Muscle of leg (tissue), 11 donors: ENCODE results near the gene DMD. TPM values are rescaled to one million over a fixed set of nuclear protein-coding genes. Genes with fewer than 3 reads are reported as not detected.

Source experiments
- DNase-seq: peaks from one replicate; pipeline ENCODE4 v3.0.0; 2013
- H3K27ac ChIP-seq: one replicate; pipeline ENCODE4 v1.5.1; 2013; ENCODE audit warnings: mild to moderate bottlenecking, low read length, control low read depth
- H3K27me3 ChIP-seq: one replicate; pipeline ENCODE4 v1.6.1; 2013; ENCODE audit warnings: low read length; ENCODE audit not compliant: control insufficient read depth, insufficient read depth
- H3K36me3 ChIP-seq: one replicate; pipeline ENCODE4 v1.6.1; 2013; ENCODE audit warnings: low read length; ENCODE audit not compliant: control insufficient read depth, insufficient read depth
- H3K4me1 ChIP-seq: one replicate; pipeline ENCODE4 v1.6.1; 2013; ENCODE audit warnings: low read length; ENCODE audit not compliant: control insufficient read depth, insufficient read depth
- H3K4me3 ChIP-seq: one replicate; pipeline ENCODE4 v1.5.1; 2013; ENCODE audit warnings: low read length, control low read depth
- H3K9me3 ChIP-seq: replicated peaks from 2 replicates; pipeline ENCODE4 v1.6.1; 2013; ENCODE audit warnings: low read depth, low read length; ENCODE audit not compliant: control insufficient read depth
- WGBS: methylation state at CpG from one replicate; pipeline ENCODE4 v1.1.5; 2013; ENCODE audit warnings: missing lambda C conversion rate; ENCODE audit not compliant: insufficient coverage; 5-methylcytosine and 5-hydroxymethylcytosine counted together
- polyA plus RNA-seq, 8 donors: library from polyadenylated mRNA; unstranded; fragments of 120-200 nt; gene quantifications; one replicate each; pipeline versions ENCODE4 v1.2.1 to v1.2.3, GENCODE V29; 2013; ENCODE audit warnings: inconsistent platforms in 1 of 8, low replicate concordance in 1 of 8; ENCODE audit not compliant: insufficient read length in 8 of 8, insufficient read depth in 1 of 8
- total RNA-seq: library from RNA; stranded (reverse); fragments of 120-200 nt; gene quantifications from one replicate; pipeline ENCODE4 v1.2.4, GENCODE V29; 2013

DMD gene
- total and polyA plus RNA-seq, 9 donors: 50.3 to 106 (median 68.9) TPM

GRCh38 chrX:31258166-31258565 lies 1953.2 kb downstream of the DMD start:
- 83% methylated on average over 1 of the region's 4 CpGs for WGBS
- no peak for DNase-seq
- H3K9me3 ChIP-seq: no peaks in the 10 kb centered on the region

GRCh38 chrX:31255310-31256033 lies 1955.9 kb downstream of the DMD start:
- Histone ChIP-seq H3K36me3 (no peaks in the 10 kb centered on the region), H3K27me3 (no peaks in the 10 kb centered on the region), H3K27ac (no peak overlapping the region), H3K9me3 (no peaks in the 10 kb centered on the region), H3K4me3 (no peak overlapping the region), H3K4me1 (no peaks in the 10 kb centered on the region)
- no peak for DNase-seq
- 75% methylated on average over 2 of the region's 9 CpGs for WGBS

More at GRCh38 chrX:31258166-31258565, 1953.2 kb downstream of the DMD start:
- H3K4me3 ChIP-seq: no peak overlapping the region
- no peaks in the 10 kb centered on the region for H3K4me1 ChIP-seq
- no peaks in the 10 kb centered on the region for H3K36me3 ChIP-seq
- no peaks in the 10 kb centered on the region for H3K27me3 ChIP-seq
- H3K27ac ChIP-seq: no peak overlapping the region

GRCh38 chrX:31252133-31252532 lies 1959.2 kb downstream of the DMD start:
- DNase-seq: no peak
- Histone ChIP-seq H3K9me3 (no peaks in the 10 kb centered on the region), H3K27me3 (no peaks in the 10 kb centered on the region), H3K36me3 (peaks cover 2% of the 10 kb centered on the region), H3K4me3 (no peak overlapping the region), H3K4me1 (no peaks in the 10 kb centered on the region), H3K27ac (no peak overlapping the region)
- no CpG with 5 or more reads among the region's 3 CpGs for WGBS

- H3K4me3 ChIP-seq: no peak overlapping the region
- peaks cover 2% of the 10 kb centered on the region for H3K36me3 ChIP-seq
- no peaks in the 10 kb centered on the region for H3K9me3 ChIP-seq
- no peak overlapping the region for H3K27ac ChIP-seq
- H3K27me3 ChIP-seq: no peaks in the 10 kb centered on the region
- no peaks in the 10 kb centered on the region for H3K4me1 ChIP-seq
- WGBS: no CpG with 5 or more reads among the region's 4 CpGs
- no peak for DNase-seq
These were observed 1960.0 kb downstream of the DMD start for GRCh38 chrX:31251336-31251735.

GRCh38 chrX:31245714-31246113 lies 1965.6 kb downstream of the DMD start:
- no CpG with 5 or more reads among the region's 4 CpGs for WGBS

GRCh38 chrX:31243804-31244203 lies 1967.5 kb downstream of the DMD start:
- H3K36me3 ChIP-seq: peaks cover 2% of the 10 kb centered on the region
- H3K9me3 ChIP-seq: no peaks in the 10 kb centered on the region
- DNase-seq: no peak
- H3K27me3 ChIP-seq: peaks cover 2% of the 10 kb centered on the region
- H3K27ac ChIP-seq: no peak overlapping the region
- no peaks in the 10 kb centered on the region for H3K4me1 ChIP-seq
- no peak overlapping the region for H3K4me3 ChIP-seq
- no CpG with 5 or more reads among the region's 3 CpGs for WGBS

More at GRCh38 chrX:31245714-31246113, 1965.6 kb downstream of the DMD start:
- H3K36me3 ChIP-seq: peaks cover 2% of the 10 kb centered on the region
- H3K27ac ChIP-seq: no peak overlapping the region
- no peaks in the 10 kb centered on the region for H3K9me3 ChIP-seq
- DNase-seq: no peak
- no peak overlapping the region for H3K4me3 ChIP-seq
- peaks cover 2% of the 10 kb centered on the region for H3K27me3 ChIP-seq
- H3K4me1 ChIP-seq: no peaks in the 10 kb centered on the region

- Histone ChIP-seq H3K4me1 (no peaks in the 10 kb centered on the region), H3K9me3 (no peaks in the 10 kb centered on the region), H3K36me3 (no peaks in the 10 kb centered on the region), H3K4me3 (no peak overlapping the region), H3K27ac (no peak overlapping the region), H3K27me3 (peaks cover 6% of the 10 kb centered on the region)
- no peak for DNase-seq
- WGBS: no CpG with 5 or more reads among the region's 3 CpGs
These were observed 1970.4 kb downstream of the DMD start for GRCh38 chrX:31240982-31241381.

GRCh38 chrX:31237189-31237588 lies 1974.2 kb downstream of the DMD start:
- no peak overlapping the region for H3K27ac ChIP-seq
- no peaks in the 10 kb centered on the region for H3K4me1 ChIP-seq
- peaks cover 11% of the 10 kb centered on the region for H3K27me3 ChIP-seq
- no CpG with 5 or more reads among the region's 1 CpG for WGBS
- DNase-seq: no peak
- no peaks in the 10 kb centered on the region for H3K9me3 ChIP-seq
- H3K36me3 ChIP-seq: no peaks in the 10 kb centered on the region
- no peak overlapping the region for H3K4me3 ChIP-seq

- H3K9me3 ChIP-seq: no peaks in the 10 kb centered on the region
- peaks cover 11% of the 10 kb centered on the region for H3K27me3 ChIP-seq
- H3K4me1 ChIP-seq: no peaks in the 10 kb centered on the region
- no peak overlapping the region for H3K4me3 ChIP-seq
- WGBS: 85% methylated on average over 4 of the region's 6 CpGs
- no peak for DNase-seq
- no peak overlapping the region for H3K27ac ChIP-seq
- no peaks in the 10 kb centered on the region for H3K36me3 ChIP-seq
These were observed 1975.1 kb downstream of the DMD start for GRCh38 chrX:31236231-31236630.

- 71% methylated on average over 2 of the region's 4 CpGs for WGBS
- H3K36me3 ChIP-seq: no peaks in the 10 kb centered on the region
- no peaks in the 10 kb centered on the region for H3K4me1 ChIP-seq
- no peak overlapping the region for H3K4me3 ChIP-seq
- DNase-seq: peak; percentile 47
- H3K27me3 ChIP-seq: peaks cover 11% of the 10 kb centered on the region
- H3K9me3 ChIP-seq: no peaks in the 10 kb centered on the region
- no peak overlapping the region for H3K27ac ChIP-seq
These were observed 1977.3 kb downstream of the DMD start for GRCh38 chrX:31233941-31234496.
